ENCODE data around the gene NACC1. TPM values are rescaled to one million over a fixed set of nuclear protein-coding genes. Genes with fewer than 3 reads are reported as not detected.

The NACC1 gene
- total RNA-seq, 1 donor: 16.0 TPM

DNA sequence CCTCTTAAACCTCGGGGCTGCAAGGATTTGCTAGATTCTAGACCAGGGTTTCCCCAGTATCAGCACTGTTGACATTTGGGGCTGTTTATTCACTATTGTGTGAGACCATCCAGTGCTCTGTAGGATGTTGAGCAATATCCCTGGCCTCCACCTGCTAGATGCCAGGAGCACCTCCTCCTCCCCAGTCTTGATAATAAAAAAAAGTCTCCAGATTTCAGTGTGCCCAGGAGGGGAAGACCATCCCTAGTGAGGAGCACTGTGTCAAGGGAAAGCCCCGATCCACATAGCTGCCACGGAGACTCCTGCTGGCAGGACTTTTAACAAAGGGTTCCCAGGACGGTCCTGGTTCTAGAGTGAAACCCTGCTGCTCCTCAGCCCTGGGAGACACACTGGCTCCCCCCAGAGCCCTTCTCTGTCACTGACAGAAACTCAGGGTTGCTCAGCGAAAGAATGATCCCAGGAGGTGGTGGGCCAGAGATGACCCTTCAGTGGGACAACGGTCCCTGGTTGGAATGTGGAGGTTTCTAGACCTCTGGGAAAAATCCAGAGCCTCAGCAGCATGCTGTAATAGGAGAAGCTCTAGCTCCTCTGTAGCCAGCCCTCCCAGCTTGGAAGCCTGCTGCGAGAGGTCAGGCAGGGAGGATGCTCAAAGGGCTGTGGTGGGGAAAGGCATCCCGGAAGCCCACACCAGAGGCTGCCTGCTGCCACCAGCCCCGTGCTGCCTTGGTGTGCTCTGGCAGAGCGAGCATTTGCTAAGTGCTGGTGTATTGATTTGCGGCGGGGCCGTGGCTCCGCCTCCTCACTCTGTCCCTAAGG is 35.7 kb upstream of the NACC1 start:
- Histone ChIP-seq H3K9me3 (ENCODE audit: low read depth, low read length) (no peaks in the 10 kb centered on the region), H3K4me1 (ENCODE audit: insufficient read depth, low read length) (peaks cover 8% of the 10 kb centered on the region), H3K27me3 (ENCODE audit: insufficient read depth, low read length) (no peaks in the 10 kb centered on the region), H3K4me3 (ENCODE audit: low read length) (no peak overlapping the region)

DNA sequence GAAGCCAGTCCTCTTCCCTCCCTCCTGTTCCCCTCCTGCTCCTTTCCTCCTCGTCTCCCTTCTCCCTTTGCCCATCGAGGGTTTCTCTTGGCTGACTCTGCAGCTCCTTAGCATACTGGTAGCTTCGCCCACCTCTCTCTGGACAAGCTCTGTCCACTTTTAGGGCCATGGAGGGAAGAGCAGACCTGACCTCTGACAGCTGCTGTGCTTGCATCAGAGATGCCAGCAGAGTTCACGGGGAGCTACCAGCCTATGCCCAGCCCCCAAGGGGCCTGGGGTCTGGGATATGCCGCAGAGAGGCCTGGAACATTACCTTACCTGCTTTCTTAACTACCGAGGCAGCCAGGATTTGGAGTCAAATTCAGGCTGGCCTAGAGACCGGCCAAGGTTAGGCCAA is 35.1 kb upstream of the NACC1 start:
- Histone ChIP-seq H3K4me3 (ENCODE audit: low read length) (no peak overlapping the region), H3K9me3 (ENCODE audit: low read depth, low read length) (no peaks in the 10 kb centered on the region), H3K4me1 (ENCODE audit: insufficient read depth, low read length) (peaks cover 8% of the 10 kb centered on the region), H3K27me3 (ENCODE audit: insufficient read depth, low read length) (no peaks in the 10 kb centered on the region)

DNA sequence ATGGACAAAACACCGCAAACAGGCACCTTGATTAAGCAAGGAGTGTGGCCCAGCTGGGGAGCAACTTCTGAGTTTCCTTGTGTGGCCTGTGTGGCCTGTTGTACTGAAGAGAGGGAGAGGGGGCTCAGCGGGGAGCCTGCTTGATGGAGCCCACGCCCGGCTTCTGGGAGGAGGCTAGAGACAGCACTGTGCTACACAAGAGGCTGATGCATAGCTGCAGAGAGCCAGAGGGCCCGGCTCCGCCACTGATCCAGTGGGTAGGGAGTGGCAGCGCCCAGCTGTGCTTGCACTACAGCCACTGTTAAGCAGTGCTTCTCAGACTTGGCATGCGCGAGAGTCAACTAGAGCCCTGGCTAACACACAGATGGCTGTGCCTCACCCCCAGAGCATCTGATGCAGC is 34.4 kb upstream of the NACC1 start:
- Histone ChIP-seq H3K27me3 (ENCODE audit: insufficient read depth, low read length) (no peaks in the 10 kb centered on the region), H3K4me1 (ENCODE audit: insufficient read depth, low read length) (peaks cover 8% of the 10 kb centered on the region), H3K4me3 (ENCODE audit: low read length) (no peak overlapping the region), H3K9me3 (ENCODE audit: low read depth, low read length) (no peaks in the 10 kb centered on the region)

DNA sequence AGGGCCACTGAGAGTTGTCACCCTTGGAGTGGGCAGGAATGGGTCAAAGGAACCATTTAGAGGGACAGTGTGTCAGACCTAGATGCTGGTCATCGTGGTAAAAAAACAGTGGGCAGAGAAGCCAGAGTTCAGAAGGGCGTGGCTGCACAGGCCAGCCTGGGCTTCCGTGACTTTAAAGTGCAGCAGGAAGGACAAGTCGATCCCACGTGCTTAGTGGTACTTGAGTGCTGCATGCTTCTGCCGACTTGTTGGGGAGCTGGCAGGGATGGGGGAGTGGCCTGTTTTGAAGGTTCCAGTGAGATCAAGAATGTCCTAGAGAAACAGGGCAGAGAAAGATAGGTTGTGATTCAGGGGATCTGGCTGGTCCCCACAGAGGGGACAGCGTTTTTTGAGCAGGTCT is 32.4 kb upstream of the NACC1 start:
- H3K4me1 ChIP-seq (ENCODE audit: insufficient read depth, low read length): no peaks in the 10 kb centered on the region
- H3K27me3 ChIP-seq (ENCODE audit: insufficient read depth, low read length): no peaks in the 10 kb centered on the region
- no peaks in the 10 kb centered on the region for H3K9me3 ChIP-seq (ENCODE audit: low read depth, low read length)
- H3K4me3 ChIP-seq (ENCODE audit: low read length): no peak overlapping the region

GRCh38 chr19:13086341-13086740 is 31.7 kb upstream of the NACC1 start:
- Histone ChIP-seq H3K4me1 (ENCODE audit: insufficient read depth, low read length) (no peaks in the 10 kb centered on the region), H3K27me3 (ENCODE audit: insufficient read depth, low read length) (no peaks in the 10 kb centered on the region), H3K9me3 (ENCODE audit: low read depth, low read length) (no peaks in the 10 kb centered on the region), H3K4me3 (ENCODE audit: low read length) (no peak overlapping the region)

DNA sequence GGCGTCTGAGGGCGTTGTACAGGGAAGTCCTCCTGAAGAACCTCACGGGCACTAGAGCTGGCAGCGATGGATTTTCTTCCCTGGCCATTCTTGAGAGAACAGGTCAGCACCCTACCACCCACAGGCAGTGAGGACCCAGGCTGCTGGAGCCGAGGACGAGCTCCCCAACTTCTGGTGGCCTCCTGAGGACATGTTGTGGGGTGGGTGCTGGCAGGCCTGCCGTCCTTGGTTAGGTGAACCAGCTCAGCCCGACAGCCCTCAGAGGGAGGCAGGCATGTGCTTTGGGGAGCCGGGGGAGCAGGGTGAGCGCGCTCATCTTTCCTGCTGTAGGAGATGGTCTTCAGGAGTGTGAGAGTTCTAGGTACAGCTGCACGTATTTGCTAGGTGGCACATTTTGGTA is 30.8 kb upstream of the NACC1 start:
- no peaks in the 10 kb centered on the region for H3K27me3 ChIP-seq (ENCODE audit: insufficient read depth, low read length)
- H3K4me3 ChIP-seq (ENCODE audit: low read length): no peak overlapping the region
- no peaks in the 10 kb centered on the region for H3K4me1 ChIP-seq (ENCODE audit: insufficient read depth, low read length)
- no peaks in the 10 kb centered on the region for H3K9me3 ChIP-seq (ENCODE audit: low read depth, low read length)

DNA sequence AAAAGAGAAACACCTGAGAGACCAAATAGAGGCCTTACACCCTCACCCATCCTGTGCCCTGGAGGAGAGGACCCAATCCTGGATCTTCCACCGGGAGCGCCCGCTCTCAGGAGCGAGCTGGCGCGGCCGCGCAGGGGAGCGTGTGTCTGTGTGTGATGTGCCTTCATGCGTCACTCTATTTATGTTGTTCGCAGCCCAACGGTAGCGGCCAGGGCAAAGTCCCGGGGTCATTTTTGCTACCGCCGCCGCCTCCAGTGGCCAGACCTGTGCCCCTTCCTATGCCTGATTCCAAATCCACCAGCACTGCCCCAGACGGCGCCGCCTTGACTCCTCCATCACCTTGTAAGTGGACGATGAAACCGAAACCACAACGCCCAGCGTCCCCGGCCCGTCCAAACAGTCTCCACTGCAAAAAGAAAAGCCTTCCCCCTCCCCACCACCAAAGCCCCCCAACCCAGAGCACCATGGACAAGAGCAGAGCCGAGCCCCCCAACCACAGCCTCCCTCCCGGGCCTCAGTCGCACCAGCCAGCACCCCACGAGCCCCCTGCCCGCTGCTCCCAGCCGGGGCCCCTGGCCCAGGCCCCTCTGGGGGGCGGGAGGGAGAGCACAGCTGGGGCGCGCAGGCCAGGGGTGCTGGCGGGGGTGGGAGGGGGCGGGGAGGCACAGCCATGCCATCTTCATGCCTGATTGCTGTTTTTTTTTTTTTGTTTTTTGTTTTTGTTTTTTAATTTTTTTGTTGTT is 30.1 kb upstream of the NACC1 start:
- H3K4me3 ChIP-seq (ENCODE audit: low read length): no peak overlapping the region
- H3K9me3 ChIP-seq (ENCODE audit: low read depth, low read length): no peaks in the 10 kb centered on the region
- no peaks in the 10 kb centered on the region for H3K27me3 ChIP-seq (ENCODE audit: insufficient read depth, low read length)
- no peaks in the 10 kb centered on the region for H3K4me1 ChIP-seq (ENCODE audit: insufficient read depth, low read length)

DNA sequence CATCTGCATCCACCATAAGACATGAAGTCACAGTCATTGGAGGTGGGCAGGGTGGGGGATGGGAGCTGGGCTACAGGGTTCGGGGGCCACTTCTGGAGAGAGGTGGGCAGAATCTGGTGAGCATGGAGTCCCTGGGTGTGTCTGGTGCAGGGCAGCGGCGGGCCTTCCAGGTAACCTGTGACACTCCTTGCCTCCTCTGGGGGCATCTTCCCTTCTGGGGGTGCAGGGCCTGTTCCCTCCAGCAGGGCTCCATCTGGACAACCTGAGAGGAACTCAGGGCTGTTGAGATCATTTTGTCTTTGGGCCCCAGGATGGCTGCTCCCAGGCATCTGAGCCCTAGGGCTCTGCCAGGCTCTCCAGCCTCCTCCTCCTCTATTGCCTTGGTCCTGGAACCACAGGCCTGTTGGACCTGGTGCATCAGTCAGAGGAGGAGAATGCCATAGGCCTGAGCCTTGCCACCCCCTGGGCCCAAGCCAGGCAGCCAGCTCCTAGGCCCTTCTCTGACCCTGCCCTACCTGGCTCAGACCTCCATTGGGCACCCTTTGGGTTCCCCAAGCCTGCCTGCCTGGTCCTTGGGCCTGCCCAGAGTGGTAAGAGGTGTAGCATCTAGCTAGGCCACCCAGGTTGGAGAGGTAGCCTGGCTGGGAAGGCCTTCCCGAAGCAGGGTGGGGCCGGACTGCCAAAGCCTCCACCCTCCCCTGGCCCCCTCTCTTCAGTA is 28.8 kb upstream of the NACC1 start:
- Histone ChIP-seq H3K27me3 (ENCODE audit: insufficient read depth, low read length) (no peaks in the 10 kb centered on the region), H3K4me3 (ENCODE audit: low read length) (no peak overlapping the region), H3K9me3 (ENCODE audit: low read depth, low read length) (no peaks in the 10 kb centered on the region)

DNA sequence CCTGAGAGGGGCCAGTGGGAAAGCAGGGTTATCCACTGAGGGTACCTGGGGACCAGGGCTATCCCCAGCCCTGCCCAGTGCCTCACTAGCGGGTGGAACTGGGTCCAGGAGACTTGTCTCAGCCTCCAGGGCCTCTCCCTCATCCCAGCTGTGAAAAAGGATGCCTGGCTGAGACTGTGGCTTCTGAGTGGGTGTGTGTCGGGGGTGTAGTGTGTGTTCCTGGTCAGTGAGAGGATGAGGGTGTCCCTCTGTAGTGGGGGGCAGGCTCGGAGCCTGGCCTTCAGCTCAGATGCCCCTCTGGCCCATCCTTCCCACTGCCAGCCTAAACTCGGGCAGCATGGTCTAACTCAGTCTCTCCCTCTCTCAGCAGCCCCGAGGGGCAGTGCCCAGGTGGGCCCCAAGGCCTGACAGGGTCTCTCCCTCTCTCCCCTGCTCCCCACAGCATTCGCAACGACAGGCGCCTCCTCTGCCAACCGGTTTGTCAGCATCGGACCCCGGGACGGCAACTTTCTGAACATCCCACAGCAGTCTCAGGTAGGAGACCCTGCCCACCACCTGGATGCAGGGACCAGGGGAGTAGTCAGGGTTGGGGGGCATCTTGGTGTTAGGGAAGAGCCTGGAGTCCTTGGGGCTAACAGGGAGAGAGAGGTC is 28.1 kb upstream of the NACC1 start:
- Histone ChIP-seq H3K9me3 (ENCODE audit: low read depth, low read length) (no peaks in the 10 kb centered on the region), H3K27me3 (ENCODE audit: insufficient read depth, low read length) (no peaks in the 10 kb centered on the region), H3K4me3 (ENCODE audit: low read length) (no peak overlapping the region), H3K4me1 (ENCODE audit: insufficient read depth, low read length) (peaks cover 13% of the 10 kb centered on the region)

More for the DNA sequence above, 28.8 kb upstream of the NACC1 start:
- peaks cover 6% of the 10 kb centered on the region for H3K4me1 ChIP-seq (ENCODE audit: insufficient read depth, low read length)

GRCh38 chr19:13090511-13091231 is 27.4 kb upstream of the NACC1 start:
- Histone ChIP-seq H3K27me3 (ENCODE audit: insufficient read depth, low read length) (no peaks in the 10 kb centered on the region), H3K4me3 (ENCODE audit: low read length) (no peak overlapping the region), H3K4me1 (ENCODE audit: insufficient read depth, low read length) (peaks cover 17% of the 10 kb centered on the region), H3K9me3 (ENCODE audit: low read depth, low read length) (no peaks in the 10 kb centered on the region)

GRCh38 chr19:13091400-13092157 is 26.5 kb upstream of the NACC1 start:
- no peaks in the 10 kb centered on the region for H3K9me3 ChIP-seq (ENCODE audit: low read depth, low read length)
- peaks cover 26% of the 10 kb centered on the region for H3K4me1 ChIP-seq (ENCODE audit: insufficient read depth, low read length)
- no peaks in the 10 kb centered on the region for H3K27me3 ChIP-seq (ENCODE audit: insufficient read depth, low read length)
- H3K4me3 ChIP-seq (ENCODE audit: low read length): no peak overlapping the region

DNA sequence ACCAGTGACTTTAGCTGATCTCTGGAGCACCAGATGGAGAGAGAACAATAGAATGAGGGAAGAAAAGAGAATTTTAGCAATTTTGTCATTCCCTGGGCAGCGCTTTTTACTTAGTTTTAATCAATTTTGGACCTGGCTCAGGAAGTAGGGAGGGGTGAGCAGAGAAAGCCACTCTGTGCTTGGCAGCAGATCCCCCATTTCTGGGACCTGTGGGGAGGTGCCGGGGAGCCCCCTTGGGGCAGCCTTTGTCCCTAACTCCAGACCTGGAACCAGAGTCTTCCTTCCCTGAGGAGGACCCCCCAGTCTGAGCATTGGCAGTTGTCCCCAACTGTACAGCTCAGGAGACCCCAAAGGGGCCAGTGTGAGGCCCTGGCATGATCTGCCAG is 25.9 kb upstream of the NACC1 start:
- Histone ChIP-seq H3K27me3 (ENCODE audit: insufficient read depth, low read length) (peaks cover 3% of the 10 kb centered on the region), H3K9me3 (ENCODE audit: low read depth, low read length) (no peaks in the 10 kb centered on the region), H3K4me1 (ENCODE audit: insufficient read depth, low read length) (peaks cover 31% of the 10 kb centered on the region), H3K4me3 (ENCODE audit: low read length) (no peak overlapping the region)

DNA sequence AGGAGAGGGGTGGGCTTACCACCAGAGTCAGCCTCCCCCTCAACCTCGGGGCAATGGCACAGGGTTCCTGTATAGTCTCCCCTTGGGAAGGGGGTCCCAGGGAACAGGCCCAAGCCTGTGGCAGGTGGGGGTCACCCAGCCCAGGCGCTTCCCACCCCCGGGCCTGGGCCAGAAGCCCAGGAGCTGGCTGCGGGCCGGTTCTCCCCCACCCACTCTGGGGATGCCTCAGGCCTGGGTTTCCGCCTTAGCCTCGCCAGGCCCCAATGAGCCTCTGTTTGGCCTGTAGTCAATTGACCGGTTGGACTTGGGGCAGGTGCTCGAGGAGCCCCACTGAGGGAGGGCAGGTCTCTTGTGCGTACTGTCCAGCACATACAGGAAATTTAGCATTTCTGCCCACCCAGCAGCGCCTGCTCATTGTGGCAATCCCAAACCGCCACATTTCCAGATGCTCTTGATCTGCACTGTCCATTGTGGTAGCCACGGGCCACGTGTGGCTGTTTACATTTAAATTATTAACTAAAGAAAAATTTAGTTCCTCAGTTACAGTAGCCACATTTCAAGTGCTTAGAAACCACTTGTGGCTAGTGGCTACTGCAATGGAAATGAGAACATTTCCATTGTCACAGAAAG is 25.3 kb upstream of the NACC1 start:
- peaks cover 34% of the 10 kb centered on the region for H3K4me1 ChIP-seq (ENCODE audit: insufficient read depth, low read length)
- peaks cover 3% of the 10 kb centered on the region for H3K27me3 ChIP-seq (ENCODE audit: insufficient read depth, low read length)
- H3K9me3 ChIP-seq (ENCODE audit: low read depth, low read length): no peaks in the 10 kb centered on the region
- no peak overlapping the region for H3K4me3 ChIP-seq (ENCODE audit: low read length)
